IMR-90 (cell line): Measurements from ENCODE around the gene OR13A1. TPM values are rescaled to one million over a fixed set of nuclear protein-coding genes. Genes with fewer than 3 reads are reported as not detected.

Experiments
- ATAC-seq: fragments of 200-7000 bp; cut with Tn5 transposase; 2 replicates; pipeline ENCODE4 v1.9.1; 2020; ENCODE audit warnings: low read depth, mild to moderate bottlenecking, moderate library complexity
- BruUV-seq: library from RNA; stranded (reverse); fragments of 400-500 nt; replicated peaks from 2 replicates; lab custom pipeline; 2021; lab: Mats Ljungman, UMichigan
- CTCF ChIA-PET: fragments of 300-600 bp; formaldehyde crosslinking; extraction: SDS; loops from one replicate; lab custom pipeline; 2021; ENCODE audit warnings: antibody characterized with exemption; lab: Yijun Ruan, JAX
- POLR2A ChIA-PET: fragments of 300-600 bp; sonication (Branson Sonifier 250); formaldehyde crosslinking; loops from one replicate; lab custom pipeline; 2022; ENCODE audit warnings: antibody characterized with exemption; ENCODE audit not compliant: unreplicated experiment; lab: Charles Lee
- DNase-seq: peaks from one replicate; pipeline ENCODE4 v3.0.0; 2013
- H2AFZ ChIP-seq: replicated peaks from 2 replicates; pipeline ENCODE3; 2013; ENCODE audit warnings: low read length, mild to moderate bottlenecking; ENCODE audit not compliant: poor library complexity
- H2AK5ac ChIP-seq: 2 replicates; pipeline ENCODE4 v1.6.1; 2013; ENCODE audit warnings: low read depth, low read length, inconsistent platforms
- H2AK9ac ChIP-seq: replicated peaks from 2 replicates; pipeline ENCODE3; 2013; ENCODE audit warnings: mild to moderate bottlenecking, low read depth, low read length, moderate library complexity; ENCODE audit not compliant: poor library complexity
- H2BK120ac ChIP-seq: 2 replicates; pipeline ENCODE4 v1.6.1; 2013; ENCODE audit warnings: low read depth, low read length, inconsistent platforms
- H2BK15ac ChIP-seq: 3 replicates; pipeline ENCODE4 v1.6.1; 2013; ENCODE audit warnings: low read depth, low read length, inconsistent platforms
- H2BK20ac ChIP-seq: 2 replicates; pipeline ENCODE4 v1.6.1; 2013; ENCODE audit warnings: low read depth, mild to moderate bottlenecking, inconsistent platforms, low read length, moderate library complexity
- H2BK5ac ChIP-seq: 2 replicates; pipeline ENCODE4 v1.6.1; 2013; ENCODE audit warnings: mild to moderate bottlenecking, low read depth, low read length, inconsistent platforms; ENCODE audit not compliant: poor library complexity, severe bottlenecking
- H3K14ac ChIP-seq: replicated peaks from 2 replicates; pipeline ENCODE4 v1.6.1; 2013; ENCODE audit warnings: low read depth, low read length, inconsistent platforms
- H3K18ac ChIP-seq: 2 replicates; pipeline ENCODE4 v1.6.1; 2013; ENCODE audit warnings: low read depth, low read length, control low read depth
- H3K23ac ChIP-seq: 2 replicates; pipeline ENCODE4 v1.6.1; 2013; ENCODE audit warnings: low read depth, low read length, inconsistent platforms
- H3K27ac ChIP-seq: 2 replicates; pipeline ENCODE4 v1.5.1; 2013; ENCODE audit warnings: mild to moderate bottlenecking, control low read depth, low read length; ENCODE audit not compliant: insufficient read depth
- H3K27me3 ChIP-seq: 2 replicates; pipeline ENCODE4 v1.6.1; 2013; ENCODE audit warnings: low read length; ENCODE audit not compliant: control insufficient read depth, insufficient read depth
- H3K36me3 ChIP-seq: 2 replicates; pipeline ENCODE4 v1.6.1; 2013; ENCODE audit warnings: low read length, mixed read lengths; ENCODE audit not compliant: control insufficient read depth, insufficient read depth
- H3K4ac ChIP-seq: 2 replicates; pipeline ENCODE4 v1.6.1; 2013; ENCODE audit warnings: low read depth, low read length, inconsistent platforms
- H3K4me1 ChIP-seq: 2 replicates; pipeline ENCODE4 v1.6.1; 2013; ENCODE audit warnings: low read length, mixed read lengths; ENCODE audit not compliant: control insufficient read depth, insufficient read depth
- H3K4me2 ChIP-seq: 2 replicates; pipeline ENCODE4 v1.6.1; 2013; ENCODE audit warnings: low read depth, mild to moderate bottlenecking, control low read depth, low read length, moderate library complexity
- H3K4me3 ChIP-seq: 2 replicates; pipeline ENCODE4 v1.5.1; 2013; ENCODE audit warnings: low read depth, mild to moderate bottlenecking, control low read depth, low read length, moderate library complexity; ENCODE audit not compliant: insufficient read depth
- H3K56ac ChIP-seq: 2 replicates; pipeline ENCODE4 v1.6.1; 2013; ENCODE audit warnings: low read length, inconsistent platforms; ENCODE audit not compliant: insufficient read depth; ENCODE audit errors: extremely low read depth
- H3K79me1 ChIP-seq, 2 experiments: 2 replicates each; pipeline ENCODE4 v1.6.1; 2013; ENCODE audit warnings: low read length in 2 of 2, inconsistent platforms in 1 of 2, low read depth in 1 of 2
- H3K9ac ChIP-seq: 2 replicates; pipeline ENCODE4 v1.6.1; 2013; ENCODE audit warnings: low read depth, low read length, control low read depth
- H3K9me1 ChIP-seq: 2 replicates; pipeline ENCODE4 v1.6.1; 2013; ENCODE audit warnings: low read length, inconsistent platforms; ENCODE audit not compliant: insufficient read depth
- H3K9me3 ChIP-seq: 2 replicates; pipeline ENCODE4 v1.6.1; 2013; ENCODE audit warnings: low read length; ENCODE audit not compliant: control insufficient read depth, insufficient read depth
- H4K20me1 ChIP-seq: 2 replicates; pipeline ENCODE4 v1.6.1; 2013; ENCODE audit warnings: low read length, inconsistent platforms; ENCODE audit not compliant: insufficient read depth
- H4K5ac ChIP-seq: 2 replicates; pipeline ENCODE4 v1.6.1; 2013; ENCODE audit warnings: mild to moderate bottlenecking, low read depth, low read length, control low read depth
- H4K8ac ChIP-seq, 2 experiments: 2 replicates each; pipeline ENCODE4 v1.6.1; 2013; ENCODE audit warnings: low read depth in 2 of 2, low read length in 2 of 2, control low read depth in 1 of 2, inconsistent platforms in 1 of 2
- H4K91ac ChIP-seq: 2 replicates; pipeline ENCODE4 v1.6.1; 2013; ENCODE audit warnings: low read depth, low read length, inconsistent platforms; ENCODE audit not compliant: insufficient read depth
- CHD1 ChIP-seq: IDR thresholded peaks from 2 replicates; pipeline ENCODE4 v1.6.1; 2012; ENCODE audit warnings: low read depth, low read length, improper control_type of control experiment
- CTCF ChIP-seq: conservative IDR thresholded peaks from 2 replicates; pipeline ENCODE4 v1.5.1; 2012; ENCODE audit warnings: mild to moderate bottlenecking, low read depth, low read length, improper control_type of control experiment
- ELK1 ChIP-seq: fragments of 150-350 bp; IDR thresholded peaks from 2 replicates; pipeline ENCODE4 v1.6.1; 2016; ENCODE audit warnings: low read depth, mild to moderate bottlenecking, low read length, moderate library complexity, borderline replicate concordance
- FOS ChIP-seq: fragments of 150-350 bp; IDR thresholded peaks from 2 replicates; pipeline ENCODE4 v1.6.1; 2016; ENCODE audit warnings: low read depth, low read length
- MAFK ChIP-seq: IDR thresholded peaks from 2 replicates; pipeline ENCODE4 v1.6.1; 2012; ENCODE audit warnings: low read depth, low read length, improper control_type of control experiment
- MAZ ChIP-seq: IDR thresholded peaks from 2 replicates; pipeline ENCODE4 v1.6.1; 2012; ENCODE audit warnings: low read depth, mild to moderate bottlenecking, low read length, improper control_type of control experiment, moderate library complexity, borderline replicate concordance
- NFE2L2 ChIP-seq: fragments of 150-350 bp; IDR thresholded peaks from 2 replicates; pipeline ENCODE4 v1.6.1; 2016; ENCODE audit warnings: low read depth, mild to moderate bottlenecking, low read length
- RCOR1 ChIP-seq: IDR thresholded peaks from 2 replicates; pipeline ENCODE4 v1.6.1; 2012; ENCODE audit warnings: mild to moderate bottlenecking, low read length, improper control_type of control experiment; ENCODE audit not compliant: insufficient replicate concordance
- RFX5 ChIP-seq: IDR thresholded peaks from 2 replicates; pipeline ENCODE4 v1.8.0; 2012; ENCODE audit warnings: low read depth, mild to moderate bottlenecking, low read length, moderate library complexity
- SMC3 ChIP-seq: fragments of 150-350 bp; IDR thresholded peaks from 2 replicates; pipeline ENCODE4 v1.6.1; 2016; ENCODE audit warnings: low read depth, mild to moderate bottlenecking, antibody characterized with exemption, low read length, moderate library complexity
- USF2 ChIP-seq: fragments of 150-350 bp; IDR thresholded peaks from 2 replicates; pipeline ENCODE4 v1.6.1; 2017; ENCODE audit warnings: mild to moderate bottlenecking, antibody characterized with exemption, low read length, low read depth
- WGBS, 2 experiments: methylation state at CpG; one replicate each; pipeline versions ENCODE4 v1.1.5 to v1.1.7; 2013; ENCODE audit warnings: missing lambda C conversion rate in 2 of 2; ENCODE audit not compliant: insufficient read length in 1 of 2; ENCODE audit errors: extremely low coverage in 2 of 2; 5-methylcytosine and 5-hydroxymethylcytosine counted together
- dilution Hi-C: fragments of 300-500 bp; cut with HindIII; formaldehyde crosslinking; loops from one replicate; pipeline ENCODE4 v1.14.3; 2018; ENCODE audit warnings: low sequenced_read_pairs; ENCODE audit not compliant: unreplicated experiment
- in situ Hi-C: fragments of 300-500 bp; cut with MboI; formaldehyde crosslinking; loops from 3 replicates; pipeline ENCODE4 v1.14.3; 2019; ENCODE audit warnings: low sequenced_read_pairs, inconsistent platforms, mixed read lengths
- intact Hi-C: fragments of 100-400 bp; cut with micrococcal nuclease; formaldehyde crosslinking; loops from 2 replicates; pipeline ENCODE4 v1.10.0; 2022
- polyA plus RNA-seq, 3 experiments: library from polyadenylated mRNA; depleted of rRNA; stranded (reverse); fragments of >200 nt; gene quantifications; 2 replicates each; pipeline ENCODE4 v1.2.3, GENCODE V29; 2012; ENCODE audit warnings: low replicate concordance in 1 of 3
- total RNA-seq: library from RNA; depleted of rRNA; stranded (reverse); fragments of >200 nt; gene quantifications from 2 replicates; pipeline ENCODE4 v1.2.3, GENCODE V29; 2012

OR13A1 gene
- total and polyA plus RNA-seq, 2 of the 4 experiments (the other 2 are of a cell fraction), result not detected

- no peak overlapping the region for H4K5ac ChIP-seq
- no peak overlapping the region for H2BK120ac ChIP-seq
- H3K27me3 ChIP-seq, result no peaks in the 10 kb centered on the region
- H3K36me3 ChIP-seq, result no peaks in the 10 kb centered on the region
- H3K9me3 ChIP-seq, result no peaks in the 10 kb centered on the region
- no peak overlapping the region for H2BK15ac ChIP-seq
- ChIA-PET CTCF (no interaction called here), POLR2A (no interaction called here)
- H3K4me2 ChIP-seq, result no peak overlapping the region
- H3K4me1 ChIP-seq, result no peaks in the 10 kb centered on the region
- no CpG with 5 or more reads among the region's 2 CpGs for WGBS, 2 experiments
- H3K14ac ChIP-seq, result no peak overlapping the region
- H3K18ac ChIP-seq, result no peak overlapping the region
- H3K27ac ChIP-seq, result no peak overlapping the region
- H2AK5ac ChIP-seq, result no peak overlapping the region
- no peak overlapping the region for H2BK20ac ChIP-seq
- H4K91ac ChIP-seq, result no peak overlapping the region
- H2AFZ ChIP-seq, result no peak overlapping the region
- no peak for TF ChIP-seq CHD1
- no peak for TF ChIP-seq ELK1
- TF ChIP-seq USF2, result no peak
- TF ChIP-seq FOS, result no peak
- no peak for TF ChIP-seq SMC3
- TF ChIP-seq MAFK, result no peak
- TF ChIP-seq RCOR1, result no peak
- no peak for TF ChIP-seq NFE2L2
- no peak for TF ChIP-seq CTCF
- TF ChIP-seq RFX5, result no peak
- no peak for TF ChIP-seq MAZ
- no peak overlapping the region for H4K8ac ChIP-seq
- H3K79me1 ChIP-seq, result no peaks in the 10 kb centered on the region
- no peaks in the 10 kb centered on the region for H4K20me1 ChIP-seq
- H3K4me3 ChIP-seq, result no peak overlapping the region
- DNase-seq (no peak), ATAC-seq (no peak)
- in situ Hi-C loops (no loop called here), intact Hi-C loops (no loop called here), dilution Hi-C loops (no loop called here)
- no peak overlapping the region for H3K23ac ChIP-seq
- no peak overlapping the region for H3K4ac ChIP-seq
- H3K9ac ChIP-seq, result no peak overlapping the region
- no peaks in the 10 kb centered on the region for H3K9me1 ChIP-seq
- H2BK5ac ChIP-seq, result no peak overlapping the region
- no TSS peak for BruUV-seq
- no peak overlapping the region for H2AK9ac ChIP-seq
- no peak overlapping the region for H3K56ac ChIP-seq
Measured at GRCh38 chr10:45257600-45257999, 57.8 kb downstream of the OR13A1 start.
